Lung (tissue), 12 donors: ENCODE measurements around the gene MB21D2. TPM values are rescaled to one million over a fixed set of nuclear protein-coding genes. Genes with fewer than 3 reads are reported as not detected.

Experiments used
- ATAC-seq: fragments of 200-7000 bp; cut with Tn5 transposase; one replicate; pipeline ENCODE4 v1.9.1; 2020; ENCODE audit warnings: moderate number of reproducible peaks; ENCODE audit not compliant: insufficient read depth, low FRiP score
- DNase-seq, 3 donors: peaks; one replicate each; pipeline ENCODE4 v3.0.0-alpha.2; 2013 to 2017
- H3K27ac ChIP-seq, 2 donors: one replicate each; pipeline ENCODE4 v1.5.1; 2013; ENCODE audit warnings: mild to moderate bottlenecking in 2 of 2, moderate library complexity in 2 of 2, control low read depth in 1 of 2, inconsistent platforms in 1 of 2, low read depth in 1 of 2, low read length in 1 of 2
- H3K27me3 ChIP-seq, 3 donors: one replicate each; pipeline ENCODE4 v1.5.1; 2013; ENCODE audit warnings: low read length in 2 of 3; ENCODE audit not compliant: control insufficient read depth in 3 of 3, insufficient read depth in 3 of 3
- H3K36me3 ChIP-seq, 4 donors: one replicate each; pipeline ENCODE4 v1.5.1; 2013; ENCODE audit warnings: low read length in 4 of 4, mild to moderate bottlenecking in 1 of 4, moderate library complexity in 1 of 4; ENCODE audit not compliant: control insufficient read depth in 4 of 4, insufficient read depth in 4 of 4
- H3K4me1 ChIP-seq, 5 donors: one replicate each; pipeline ENCODE4 v1.5.1; 2013; ENCODE audit warnings: low read length in 5 of 5, mild to moderate bottlenecking in 2 of 5, moderate library complexity in 1 of 5; ENCODE audit not compliant: control insufficient read depth in 5 of 5, insufficient read depth in 5 of 5
- H3K4me3 ChIP-seq: one replicate; pipeline ENCODE4 v1.5.1; 2013; ENCODE audit warnings: mild to moderate bottlenecking, control low read depth, moderate library complexity
- H3K9ac ChIP-seq, 2 donors: one replicate each; pipeline ENCODE4 v1.5.1; 2013; ENCODE audit warnings: low read length in 2 of 2, control low read depth in 1 of 2; ENCODE audit not compliant: insufficient read depth in 1 of 2
- H3K9me3 ChIP-seq, 4 donors: one replicate each; pipeline ENCODE4 v1.5.1; 2013; ENCODE audit warnings: low read length in 3 of 4, mild to moderate bottlenecking in 1 of 4, moderate library complexity in 1 of 4; ENCODE audit not compliant: control insufficient read depth in 4 of 4, insufficient read depth in 3 of 4
- CTCF ChIP-seq: IDR thresholded peaks from 2 replicates; pipeline ENCODE4 v1.5.1; 2012; ENCODE audit warnings: mild to moderate bottlenecking; ENCODE audit errors: control extremely low read depth, extremely low read depth
- WGBS, 2 donors: extraction: QIAGEN DNeasy Blood & Tissue Kit; methylation state at CpG; one replicate each; pipeline ENCODE4 v1.1.7; 2013; 5-methylcytosine and 5-hydroxymethylcytosine counted together
- polyA plus RNA-seq, 2 donors: library from polyadenylated mRNA; stranded (reverse); fragments of 200-250 nt; gene quantifications; one replicate each; pipeline ENCODE4 v1.2.1, GENCODE V29; 2013
- total RNA-seq, 2 donors: library from RNA; depleted of rRNA in 1 of 2; stranded (reverse); fragments of >200 nt in 1 of 2; gene quantifications; one replicate each; pipeline ENCODE4 v1.2.1, GENCODE V29; 2014 to 2021
- donor health status: control.
- donor health status: control.
- donor health status: Bipolar disorder and iron deficiency.
- donor health status: healthy.
- donor health status: DM: yes; HTN: yes; CAD: no.

Gene MB21D2
- total and polyA plus RNA-seq, 4 donors = 2.8 to 6.3 (median 4.6) TPM

- ATAC-seq = no peak
- WGBS, 2 donors = 79 to 93% methylated on average over 2 of the region's 2 CpGs
These were observed 34.1 kb downstream of the MB21D2 start for GRCh38 chr3:192883512-192883911.

GRCh38 chr3:192881159-192881786 lies 36.4 kb downstream of the MB21D2 start:
- Histone ChIP-seq H3K27ac (no peak overlapping the region), H3K36me3 (no peaks in the 10 kb centered on the region), H3K9me3 (no peaks in the 10 kb centered on the region), H3K4me1 (peaks cover 0 to 7% (median 0%) of the 10 kb centered on the region in 5 donors), H3K4me3 (no peak overlapping the region), H3K9ac (no peak overlapping the region), H3K27me3 (peaks cover 0 to 17% (median 0%) of the 10 kb centered on the region in 3 donors)
- no peak for DNase-seq
- ATAC-seq = no peak
- 77 to 85% methylated on average over 7 of the region's 7 CpGs for WGBS, 2 donors
- TF ChIP-seq CTCF = no peak

More at GRCh38 chr3:192883512-192883911, 34.1 kb downstream of the MB21D2 start:
- Histone ChIP-seq H3K9me3 (no peaks in the 10 kb centered on the region), H3K36me3 (no peaks in the 10 kb centered on the region), H3K9ac (no peak overlapping the region), H3K27ac (no peak overlapping the region), H3K27me3 (peaks cover 0 to 17% (median 0%) of the 10 kb centered on the region in 3 donors), H3K4me3 (no peak overlapping the region), H3K4me1 (peaks cover 3 to 13% (median 7%) of the 10 kb centered on the region in 5 donors)
- TF ChIP-seq CTCF = no peak
- DNase-seq = no peak

- Histone ChIP-seq H3K27ac (no peak overlapping the region), H3K9ac (no peak overlapping the region), H3K9me3 (no peaks in the 10 kb centered on the region), H3K36me3 (no peaks in the 10 kb centered on the region), H3K4me3 (no peak overlapping the region), H3K4me1 (peaks cover 0 to 7% (median 0%) of the 10 kb centered on the region in 5 donors), H3K27me3 (peaks cover 0 to 17% (median 0%) of the 10 kb centered on the region in 3 donors)
- no peak for DNase-seq
- 83% methylated on average over 6 of the region's 6 CpGs for WGBS, 2 donors
- TF ChIP-seq CTCF = no peak
- ATAC-seq = no peak
These were observed 37.3 kb downstream of the MB21D2 start for GRCh38 chr3:192880313-192880712.
